A549 (cell line): ENCODE results near the gene RTN3. TPM values are rescaled to one million over a fixed set of nuclear protein-coding genes. Genes with fewer than 3 reads are reported as not detected.

Source experiments
- ATAC-seq, 2 experiments: fragments of 200-7000 bp in 1 of 2; fragments of >200 bp in 1 of 2; cut with Nextera tagmentation in 1 of 2; cut with Tn5 transposase in 1 of 2; 3 replicates each; pipeline versions ENCODE4 v1.8.0 to v1.9.1; 2018 to 2020; ENCODE audit warnings: mild to moderate bottlenecking in 1 of 2, moderate library complexity in 1 of 2
- CTCF ChIA-PET: fragments of 300-600 bp; sonication (Branson Sonifier 250); formaldehyde crosslinking; extraction: SDS; loops from one replicate; lab custom pipeline; 2021; ENCODE audit warnings: antibody characterized with exemption, inconsistent platforms; lab: Yijun Ruan, JAX
- POLR2A ChIA-PET: fragments of 350-600 bp; formaldehyde crosslinking; extraction: SDS; loops from one replicate; lab custom pipeline; 2021; ENCODE audit warnings: antibody characterized with exemption, inconsistent platforms; lab: Yijun Ruan, JAX
- DNase-seq, 2 experiments: peaks; one replicate each; pipeline versions ENCODE4 v3.0.0 to v3.0.0-alpha.2; 2011 to 2016; ENCODE audit warnings: low read depth in 1 of 2, low spot score in 1 of 2
- FAIRE-seq: peaks from 2 replicates; lab custom pipeline; 2011; peaks lifted over from hg19 to GRCh38; lab: Jason Lieb, UNC
- H3K27ac ChIP-seq, 2 experiments: fragments of >200 bp; sonication (Bioruptor Twin); formaldehyde crosslinking; 3 replicates each; pipeline ENCODE4 v1.5.1; 2016 to 2017
- H3K4me1 ChIP-seq: fragments of >200 bp; sonication (Bioruptor Twin); formaldehyde crosslinking; 3 replicates; pipeline ENCODE4 v1.6.1; 2016
- H3K4me2 ChIP-seq: fragments of >200 bp; sonication (Bioruptor Twin); formaldehyde crosslinking; 3 replicates; pipeline ENCODE4 v1.6.1; 2016
- H3K4me3 ChIP-seq: fragments of >200 bp; sonication (Bioruptor Twin); formaldehyde crosslinking; 3 replicates; pipeline ENCODE4 v1.5.1; 2016
- H3K9me3 ChIP-seq: fragments of >200 bp; sonication (Bioruptor Twin); formaldehyde crosslinking; 3 replicates; pipeline ENCODE4 v1.6.1; 2016
- ATOH8 ChIP-seq: fragments of 250-450 bp; sonication (Bioruptor Pico); IDR thresholded peaks from 2 replicates; pipeline ENCODE4 v1.5.0; 2020; ENCODE audit warnings: low read depth, mild to moderate bottlenecking, moderate library complexity
- BHLHE40 ChIP-seq: IDR thresholded peaks from 2 replicates; pipeline ENCODE4 v1.6.1; 2012; ENCODE audit warnings: low read depth, low read length, inconsistent platforms
- CTCF ChIP-seq: fragments of >200 bp; sonication (Bioruptor Twin); formaldehyde crosslinking; IDR thresholded peaks from 3 replicates; pipeline ENCODE4 v1.5.1; 2016
- EHMT2 ChIP-seq: fragments of 200-600 bp; sonication (generic); IDR thresholded peaks from 2 replicates; pipeline ENCODE4 v1.6.1; 2016; ENCODE audit warnings: antibody characterized with exemption, low read depth, mild to moderate bottlenecking, moderate library complexity
- ELK1 ChIP-seq: fragments of 150-350 bp; IDR thresholded peaks from 2 replicates; pipeline ENCODE4 v1.6.1; 2014; ENCODE audit warnings: low read depth, mild to moderate bottlenecking, low read length
- EP300 ChIP-seq, 2 experiments: fragments of >200 bp; sonication (Bioruptor Twin); formaldehyde crosslinking; IDR thresholded peaks; 2 replicates in 1 of 2; 3 replicates in 1 of 2; pipeline ENCODE4 v1.6.1; 2016 to 2017
- ESRRA ChIP-seq: fragments of 150-350 bp; IDR thresholded peaks from 2 replicates; pipeline ENCODE4 v1.6.1; 2014; ENCODE audit warnings: mild to moderate bottlenecking, low read length, borderline replicate concordance
- FOSL2 ChIP-seq, 2 experiments: fragments of 450-650 bp in 1 of 2; fragments of >200 bp in 1 of 2; sonication (Bioruptor Twin) in 1 of 2; formaldehyde crosslinking; IDR thresholded peaks; 2 replicates each; pipeline versions ENCODE4 v1.5.0 to v1.6.1; 2016 to 2020; ENCODE audit warnings: mild to moderate bottlenecking in 1 of 2, moderate library complexity in 1 of 2
- FOXS1 ChIP-seq: fragments of 250-450 bp; sonication (Bioruptor Pico); IDR thresholded peaks from 2 replicates; pipeline ENCODE4 v1.5.0; 2020; ENCODE audit warnings: mild to moderate bottlenecking, moderate library complexity
- HES2 ChIP-seq: fragments of >200 bp; sonication (Bioruptor Twin); formaldehyde crosslinking; IDR thresholded peaks from 2 replicates; pipeline ENCODE4 v1.6.1; 2016
- HEYL ChIP-seq: fragments of 250-450 bp; sonication (Bioruptor Pico); IDR thresholded peaks from 2 replicates; pipeline ENCODE4 v1.8.0; 2021; ENCODE audit warnings: mild to moderate bottlenecking, moderate library complexity
- HOXA7 ChIP-seq: fragments of 250-450 bp; sonication (Bioruptor Pico); IDR thresholded peaks from 2 replicates; pipeline ENCODE4 v1.5.0; 2020; ENCODE audit warnings: mild to moderate bottlenecking, moderate library complexity
- JUNB ChIP-seq: fragments of >200 bp; sonication (Bioruptor Twin); formaldehyde crosslinking; IDR thresholded peaks from 2 replicates; pipeline ENCODE4 v1.6.1; 2016
- KDM1A ChIP-seq: fragments of 200-600 bp; sonication (generic); IDR thresholded peaks from 2 replicates; pipeline ENCODE4 v1.6.1; 2016; ENCODE audit warnings: low read depth, mild to moderate bottlenecking
- KDM5A ChIP-seq: fragments of 200-600 bp; sonication (generic); IDR thresholded peaks from 2 replicates; pipeline ENCODE4 v1.6.1; 2016; ENCODE audit warnings: antibody characterized with exemption, mild to moderate bottlenecking
- RAD21 ChIP-seq, 2 experiments: fragments of >200 bp in 1 of 2; sonication (Bioruptor Twin) in 1 of 2; formaldehyde crosslinking in 1 of 2; IDR thresholded peaks in 1 of 2; conservative IDR thresholded peaks in 1 of 2; 2 replicates in 1 of 2; 3 replicates in 1 of 2; pipeline ENCODE4 v1.6.1; 2012 to 2018; ENCODE audit warnings: inconsistent platforms in 1 of 2
- RARB ChIP-seq: fragments of 250-450 bp; sonication (Bioruptor Pico); IDR thresholded peaks from 2 replicates; pipeline ENCODE4 v1.8.0; 2021; ENCODE audit warnings: mild to moderate bottlenecking, moderate library complexity
- RCOR1 ChIP-seq: fragments of 150-350 bp; IDR thresholded peaks from 2 replicates; pipeline ENCODE4 v1.6.1; 2014; ENCODE audit warnings: antibody characterized with exemption, low read length, low read depth
- ZC3H11A ChIP-seq: fragments of 450-650 bp; IDR thresholded peaks from 2 replicates; pipeline ENCODE4 v1.6.1; 2014; ENCODE audit warnings: antibody characterized with exemption, mild to moderate bottlenecking
- WGBS: methylation state at CpG from one replicate; pipeline ENCODE4 v1.1.6; 2017; ENCODE audit errors: missing lambda C conversion rate; 5-methylcytosine and 5-hydroxymethylcytosine counted together
- polyA plus RNA-seq, 4 experiments: library from polyadenylated mRNA; depleted of rRNA in 3 of 4; stranded (reverse); fragments of >200 nt; fragmentation: RNase III in 1 of 4; extraction: RNeasy Plus Mini Kit Qiagen cat#74134 plus additional on column Dnase treatment in 1 of 4; gene quantifications; 2 replicates in 3 of 4; 3 replicates in 1 of 4; pipeline ENCODE4 v1.2.3, GENCODE V29; 2011 to 2017

Gene RTN3
- polyA plus RNA-seq, 2 of the 4 experiments (the other 2 are of a cell fraction): 108 to 196 TPM

- ChIA-PET POLR2A (no interaction called here), CTCF (interaction anchor here (0.7 to 1.6 kb wide), 2 partner anchors 74 to 182 kb away, joined by 4 to 6 read pairs; no protein-coding TSS in a partner anchor)
- Histone ChIP-seq H3K9me3 (no peaks in the 10 kb centered on the region), H3K4me3 (no peak overlapping the region), H3K4me2 (no peak overlapping the region), H3K27ac (no peak overlapping the region), H3K4me1 (peaks cover 26% of the 10 kb centered on the region)
- DNase-seq (no peak), ATAC-seq (no peak), FAIRE-seq (no peak)
- TF ChIP-seq EHMT2 (no peak), HOXA7 (CRISPR knock-in tag) (no peak), FOSL2 (IDR thresholded peaks at IDR 0.05) (no peak), FOSL2 (CRISPR knock-in tag; IDR thresholded peaks at IDR 0.05) (no peak), CTCF (no peak), HEYL (no peak), RARB (CRISPR knock-in tag) (no peak), ESRRA (no peak), JUNB (no peak), FOXS1 (CRISPR knock-in tag) (no peak), ELK1 (no peak), BHLHE40 (no peak), RAD21 (conservative IDR thresholded peaks at IDR 0.05 in 1 of 2, IDR thresholded peaks at IDR 0.05 in 1 of 2) (no peak)
- WGBS: 96% methylated on average over 46 of the region's 82 CpGs
These were observed 82.4 kb downstream of the RTN3 start for GRCh38 chr11:63763496-63764339.

- Histone ChIP-seq H3K4me2 (no peak overlapping the region), H3K4me1 (peaks cover 26% of the 10 kb centered on the region), H3K9me3 (no peaks in the 10 kb centered on the region), H3K27ac (no peak overlapping the region), H3K4me3 (no peak overlapping the region)
- FAIRE-seq (no peak), DNase-seq (no peak), ATAC-seq (no peak)
- no peak for TF ChIP-seq KDM5A
- no peak for TF ChIP-seq FOSL2 (IDR thresholded peaks at IDR 0.05)
- TF ChIP-seq FOSL2 (CRISPR knock-in tag; IDR thresholded peaks at IDR 0.05): no peak
- TF ChIP-seq ZC3H11A: no peak
- TF ChIP-seq ATOH8 (CRISPR knock-in tag): no peak
- no peak for TF ChIP-seq RCOR1
- no peak for TF ChIP-seq KDM1A
- TF ChIP-seq HES2: no peak
- no peak for TF ChIP-seq RARB (CRISPR knock-in tag)
- TF ChIP-seq EP300 (IDR thresholded peaks at IDR 0.05): no peak
- WGBS: 100% methylated on average over 3 of the region's 23 CpGs
- ChIA-PET POLR2A (no interaction called here), CTCF (interaction anchor here (0.6 to 1.6 kb wide), 3 partner anchors 14 to 181 kb away, joined by 4 to 6 read pairs (median 6); no protein-coding TSS in a partner anchor)
These were observed 83.0 kb downstream of the RTN3 start for GRCh38 chr11:63764340-63764678.
